ENCODE results near the gene KRTAP5-6.

KRTAP5-6 gene

GRCh38 chr11:1703146-1703545 lies 6.2 kb downstream of the KRTAP5-6 start:
- no peak for DNase-seq

- DNase-seq, result peak in 1 of 3 experiments; percentile 16
Measured at GRCh38 chr11:1705126-1706052, 8.4 kb downstream of the KRTAP5-6 start.

- DNase-seq, result no peak
Measured at GRCh38 chr11:1706634-1707400, 9.8 kb downstream of the KRTAP5-6 start.

GRCh38 chr11:1707751-1708150 lies 10.8 kb downstream of the KRTAP5-6 start:
- DNase-seq, result no peak

- no peak for DNase-seq
Measured at GRCh38 chr11:1708716-1709115, 11.7 kb downstream of the KRTAP5-6 start.

- DNase-seq, result no peak
Measured at GRCh38 chr11:1714908-1715885, 18.2 kb downstream of the KRTAP5-6 start.

- no peak for DNase-seq
Measured at GRCh38 chr11:1717745-1718144, 20.8 kb downstream of the KRTAP5-6 start.

- no peak for DNase-seq
Measured at GRCh38 chr11:1718326-1718725, 21.3 kb downstream of the KRTAP5-6 start.

GRCh38 chr11:1719781-1720180 lies 22.8 kb downstream of the KRTAP5-6 start:
- no peak for DNase-seq

GRCh38 chr11:1727096-1727690 lies 30.2 kb downstream of the KRTAP5-6 start:
- no peak for DNase-seq

- no peak for DNase-seq
Measured at GRCh38 chr11:1727861-1728260, 30.9 kb downstream of the KRTAP5-6 start.

- DNase-seq, result no peak
Measured at GRCh38 chr11:1728301-1728700, 31.3 kb downstream of the KRTAP5-6 start.

- DNase-seq, result no peak
Measured at GRCh38 chr11:1728931-1729691, 32.1 kb downstream of the KRTAP5-6 start.

GRCh38 chr11:1729692-1730011 lies 32.7 kb downstream of the KRTAP5-6 start:
- DNase-seq, result no peak

GRCh38 chr11:1730059-1730629 lies 33.1 kb downstream of the KRTAP5-6 start:
- no peak for DNase-seq

GRCh38 chr11:1731451-1732059 lies 34.6 kb downstream of the KRTAP5-6 start:
- no peak for DNase-seq

- no peak for DNase-seq
Measured at GRCh38 chr11:1732418-1733008, 35.5 kb downstream of the KRTAP5-6 start.

GRCh38 chr11:1733009-1733715 lies 36.2 kb downstream of the KRTAP5-6 start:
- no peak for DNase-seq

- DNase-seq, result no peak
Measured at GRCh38 chr11:1733716-1734640, 37.0 kb downstream of the KRTAP5-6 start.

All from NCI-H1417 (cell line).